ENCODE measurements around the gene SPECC1.

The SPECC1 gene

GRCh38 chr17:20302246-20302917 lies 293.2 kb downstream of the SPECC1 start:
- Histone ChIP-seq H3K4me1 (ENCODE audit: insufficient read depth, low read length, severe bottlenecking) (no peaks in the 10 kb centered on the region), H3K4me3 (ENCODE audit: low read depth, low read length, poor library complexity, severe bottlenecking) (no peak overlapping the region), H3K9me3 (ENCODE audit: low read length) (no peaks in the 10 kb centered on the region), H2AFZ (ENCODE audit: low read length) (no peak overlapping the region), H3K27ac (ENCODE audit: low read depth, low read length, poor library complexity, severe bottlenecking) (no peak overlapping the region), H3F3A (ENCODE audit: insufficient read depth, low read length) (no peaks in the 10 kb centered on the region), H3K27me3 (ENCODE audit: insufficient read depth, low read length) (no peaks in the 10 kb centered on the region; the same call in 1 of the 2 replicates), H3K9me2 (ENCODE audit: low read depth, low read length) (no peaks in the 10 kb centered on the region), H3K9ac (ENCODE audit: low read length) (no peak overlapping the region), H3K79me2 (ENCODE audit: insufficient read depth, low read length) (no peaks in the 10 kb centered on the region), H3K36me3 (ENCODE audit: insufficient read depth, low read length) (no peaks in the 10 kb centered on the region), H4K20me1 (ENCODE audit: insufficient read depth, low read length) (no peaks in the 10 kb centered on the region), H3K4me2 (ENCODE audit: low read length) (no peak overlapping the region)
- TF ChIP-seq CTCF (IDR thresholded peaks at IDR 0.05; ENCODE audit: low read length), result no peak
- TF ChIP-seq EZH2 (IDR thresholded peaks at IDR 0.05; ENCODE audit: borderline replicate concordance, low read length), result no peak

DNA sequence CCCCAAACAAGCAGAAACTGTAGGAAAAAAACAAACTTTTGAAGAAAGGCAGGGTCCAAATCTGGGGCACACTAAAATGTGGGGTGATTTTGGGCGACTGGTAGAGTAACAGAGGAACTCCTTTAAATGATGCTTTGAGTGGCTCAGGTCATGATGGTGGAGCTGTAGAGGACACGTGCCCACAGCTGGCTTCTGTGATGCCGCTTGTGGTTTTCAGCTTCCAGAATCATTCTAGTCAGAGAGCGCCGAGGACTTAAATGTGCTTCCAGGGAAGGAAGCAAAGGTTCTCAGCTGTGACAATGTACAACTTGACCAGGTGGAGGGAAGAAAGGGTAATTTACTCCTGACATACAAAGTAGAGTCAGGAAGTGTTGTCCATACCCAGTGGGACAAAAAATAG lies 295.8 kb downstream of the SPECC1 start:
- H2AFZ ChIP-seq (ENCODE audit: low read length), result no peak overlapping the region
- H3K4me3 ChIP-seq (ENCODE audit: low read depth, low read length, poor library complexity, severe bottlenecking), result no peak overlapping the region
- H3K27ac ChIP-seq (ENCODE audit: low read depth, low read length, poor library complexity, severe bottlenecking), result no peak overlapping the region
- no peak overlapping the region for H3K4me2 ChIP-seq (ENCODE audit: low read length)
- no peaks in the 10 kb centered on the region for H3K36me3 ChIP-seq (ENCODE audit: insufficient read depth, low read length)
- TF ChIP-seq EZH2 (IDR thresholded peaks at IDR 0.05; ENCODE audit: borderline replicate concordance, low read length) (no peak), CTCF (IDR thresholded peaks at IDR 0.05; ENCODE audit: low read length) (no peak)
- H3K27me3 ChIP-seq (ENCODE audit: insufficient read depth, low read length), result no peaks in the 10 kb centered on the region; the same call in 1 of the 2 replicates
- H3K79me2 ChIP-seq (ENCODE audit: insufficient read depth, low read length), result no peaks in the 10 kb centered on the region
- no peaks in the 10 kb centered on the region for H3K9me2 ChIP-seq (ENCODE audit: low read depth, low read length)
- H4K20me1 ChIP-seq (ENCODE audit: insufficient read depth, low read length), result no peaks in the 10 kb centered on the region
- H3K9me3 ChIP-seq (ENCODE audit: low read length), result no peaks in the 10 kb centered on the region
- H3K4me1 ChIP-seq (ENCODE audit: insufficient read depth, low read length, severe bottlenecking), result no peaks in the 10 kb centered on the region
- no peaks in the 10 kb centered on the region for H3F3A ChIP-seq (ENCODE audit: insufficient read depth, low read length)
- H3K9ac ChIP-seq (ENCODE audit: low read length), result no peak overlapping the region

- no peak overlapping the region for H3K9ac ChIP-seq (ENCODE audit: low read length)
- no peaks in the 10 kb centered on the region for H3F3A ChIP-seq (ENCODE audit: insufficient read depth, low read length)
- H4K20me1 ChIP-seq (ENCODE audit: insufficient read depth, low read length), result no peaks in the 10 kb centered on the region
- no peaks in the 10 kb centered on the region for H3K4me1 ChIP-seq (ENCODE audit: insufficient read depth, low read length, severe bottlenecking)
- no peaks in the 10 kb centered on the region for H3K9me2 ChIP-seq (ENCODE audit: low read depth, low read length)
- H3K4me2 ChIP-seq (ENCODE audit: low read length), result no peak overlapping the region
- no peak overlapping the region for H3K27ac ChIP-seq (ENCODE audit: low read depth, low read length, poor library complexity, severe bottlenecking)
- H3K27me3 ChIP-seq (ENCODE audit: insufficient read depth, low read length), result no peaks in the 10 kb centered on the region; the same call in 1 of the 2 replicates
- no peaks in the 10 kb centered on the region for H3K9me3 ChIP-seq (ENCODE audit: low read length)
- no peak for TF ChIP-seq CTCF (IDR thresholded peaks at IDR 0.05; ENCODE audit: low read length)
- no peak for TF ChIP-seq EZH2 (IDR thresholded peaks at IDR 0.05; ENCODE audit: borderline replicate concordance, low read length)
- H3K36me3 ChIP-seq (ENCODE audit: insufficient read depth, low read length), result no peaks in the 10 kb centered on the region
- H3K4me3 ChIP-seq (ENCODE audit: low read depth, low read length, poor library complexity, severe bottlenecking), result no peak overlapping the region
- H2AFZ ChIP-seq (ENCODE audit: low read length), result no peak overlapping the region
- H3K79me2 ChIP-seq (ENCODE audit: insufficient read depth, low read length), result no peaks in the 10 kb centered on the region
Observed at GRCh38 chr17:20306924-20307323, 297.8 kb downstream of the SPECC1 start.

All from OCI-LY1 (cell line).